BLaER1 treated with 17β-estradiol and CSF1 and Interleukin-3, amounts not matched to agents 10 nM and 100 nM (cell line): ENCODE results near the gene HSD17B8.

Source experiments
- H3K27ac ChIP-seq, 11 experiments: shearing (Covaris generic); formaldehyde crosslinking; 2 replicates each; pipeline ENCODE4 v1.8.1; 2022
- H3K27me3 ChIP-seq, 11 experiments: shearing (Covaris generic); formaldehyde crosslinking; 2 replicates each; pipeline ENCODE4 v1.8.1; 2022
- H3K36me3 ChIP-seq, 11 experiments: shearing (Covaris generic); formaldehyde crosslinking; 2 replicates each; pipeline ENCODE4 v1.8.1; 2022
- H3K4me1 ChIP-seq, 10 experiments: shearing (Covaris generic); formaldehyde crosslinking; 2 replicates each; pipeline ENCODE4 v1.8.1; 2022
- H3K4me2 ChIP-seq, 11 experiments: shearing (Covaris generic); formaldehyde crosslinking; 2 replicates each; pipeline ENCODE4 v1.8.1; 2022
- H3K4me3 ChIP-seq, 10 experiments: shearing (Covaris generic); formaldehyde crosslinking; 2 replicates each; pipeline ENCODE4 v1.8.1; 2022
- H3K9ac ChIP-seq, 11 experiments: shearing (Covaris generic); formaldehyde crosslinking; 2 replicates each; pipeline ENCODE4 v1.8.1; 2022
- H3K9me3 ChIP-seq, 11 experiments: shearing (Covaris generic); formaldehyde crosslinking; replicated peaks in 1 of 11; 2 replicates each; pipeline ENCODE4 v1.8.1; 2022
- H4K20me1 ChIP-seq, 11 experiments: shearing (Covaris generic); formaldehyde crosslinking; 2 replicates each; pipeline ENCODE4 v1.8.1; 2022
- Cebpa-rat ChIP-seq, 11 experiments: shearing (Covaris generic); IDR thresholded peaks; 2 replicates each; pipeline ENCODE4 v1.8.1; 2022

HSD17B8 gene

DNA sequence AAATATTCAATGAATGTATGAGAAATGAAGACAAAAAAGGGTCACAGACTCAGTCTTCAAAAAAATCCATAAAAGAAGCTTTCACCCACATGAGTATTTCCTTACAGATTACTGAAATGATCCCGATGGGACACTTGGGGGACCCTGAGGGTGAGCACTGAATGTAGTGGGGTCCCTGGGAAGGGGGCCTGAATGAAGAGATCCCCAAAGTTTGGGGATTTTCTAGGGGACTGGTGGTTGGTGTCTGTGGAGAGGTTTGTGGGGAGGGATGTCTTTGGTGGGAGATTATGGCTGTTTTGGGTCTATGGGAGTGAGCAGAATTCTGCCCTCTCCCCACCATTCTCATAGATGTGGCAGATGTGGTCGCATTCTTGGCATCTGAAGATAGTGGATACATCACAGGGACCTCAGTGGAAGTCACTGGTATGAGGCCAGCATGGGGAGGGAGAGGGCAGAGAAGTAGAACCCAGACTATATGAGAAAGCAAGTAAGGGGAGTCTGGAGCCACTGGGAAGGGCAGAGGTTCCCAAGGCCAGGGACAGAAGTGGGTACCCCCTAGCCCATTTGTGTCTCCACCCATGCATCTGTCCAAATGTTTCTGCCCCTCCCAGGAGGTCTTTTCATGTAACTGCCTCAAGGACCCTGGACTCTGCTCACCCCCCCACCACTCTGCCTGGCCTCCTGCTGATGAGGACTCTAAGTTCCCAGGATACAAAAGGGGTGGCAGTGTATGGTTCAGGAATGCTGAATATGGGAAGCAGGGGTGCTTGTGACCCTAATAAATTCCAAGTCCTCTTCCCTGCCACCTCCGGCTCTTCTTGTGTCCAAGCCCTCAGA is 1.8 kb downstream of the HSD17B8 start:
- no peak overlapping the region for H3K9ac ChIP-seq
- no peak overlapping the region for H3K27ac ChIP-seq
- peaks cover 30 to 45% (median 39%) of the 10 kb centered on the region in 11 experiments for H3K36me3 ChIP-seq

DNA sequence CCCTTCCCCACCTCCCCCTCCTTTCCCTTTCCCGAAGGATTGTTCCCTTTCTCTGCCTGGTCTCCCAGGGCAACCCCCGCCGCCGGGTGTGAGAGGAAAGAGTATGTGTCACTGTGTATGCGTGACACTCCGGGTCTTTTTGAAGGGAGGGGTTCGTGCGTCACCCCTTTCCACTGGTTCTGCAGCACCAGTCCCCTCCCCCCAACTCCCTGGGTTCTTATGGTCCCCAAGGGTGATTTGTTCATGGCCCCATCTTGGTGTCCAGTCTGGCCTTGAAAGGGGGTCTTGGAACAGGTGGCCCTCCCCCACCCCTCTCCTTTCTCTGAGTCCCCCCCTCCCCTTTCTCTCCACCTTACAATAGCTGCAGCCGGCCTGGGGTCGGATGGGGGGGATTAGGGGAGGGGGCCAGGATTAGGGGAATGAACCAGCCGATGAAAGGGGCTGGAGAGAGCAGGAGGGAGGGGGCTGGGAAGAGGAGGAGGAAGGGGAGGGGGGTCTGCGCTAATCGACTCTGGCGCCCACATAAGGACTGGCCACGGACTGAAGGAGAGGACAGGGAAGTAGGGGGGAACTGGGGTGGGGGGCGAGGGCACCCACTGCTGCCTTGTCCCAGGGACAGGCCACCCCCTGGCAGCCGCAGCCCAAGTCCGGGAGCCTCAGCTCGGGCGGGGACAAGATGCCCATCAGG is 2.6 kb downstream of the HSD17B8 start:
- no peak for TF ChIP-seq Cebpa-rat (IDR thresholded peaks at IDR 0.05)
- Histone ChIP-seq H3K27ac (peak overlapping the region in 8 of 11 experiments; percentile 78 to 91 (median 86); a peak in 10 of 22 replicates), H3K4me1 (peaks cover 44 to 59% (median 50%) of the 10 kb centered on the region in 10 experiments)

More for the DNA sequence above, 1.8 kb downstream of the HSD17B8 start:
- no peak overlapping the region for H3K4me3 ChIP-seq
- H3K4me1 ChIP-seq: peaks cover 52 to 66% (median 57%) of the 10 kb centered on the region in 10 experiments
- TF ChIP-seq Cebpa-rat (IDR thresholded peaks at IDR 0.05): no peak
- peaks cover 0 to 23% (median 10%) of the 10 kb centered on the region in 11 experiments; a peak in 11 of 22 replicates for H3K27me3 ChIP-seq
- no peaks in the 10 kb centered on the region for H3K9me3 ChIP-seq
- peak overlapping the region in 3 of 11 experiments; percentile 96 to 100 (median 100); a peak in 5 of 22 replicates for H3K4me2 ChIP-seq
- peaks cover 0 to 35% (median 6%) of the 10 kb centered on the region in 11 experiments; a peak in 8 of 22 replicates for H4K20me1 ChIP-seq

DNA sequence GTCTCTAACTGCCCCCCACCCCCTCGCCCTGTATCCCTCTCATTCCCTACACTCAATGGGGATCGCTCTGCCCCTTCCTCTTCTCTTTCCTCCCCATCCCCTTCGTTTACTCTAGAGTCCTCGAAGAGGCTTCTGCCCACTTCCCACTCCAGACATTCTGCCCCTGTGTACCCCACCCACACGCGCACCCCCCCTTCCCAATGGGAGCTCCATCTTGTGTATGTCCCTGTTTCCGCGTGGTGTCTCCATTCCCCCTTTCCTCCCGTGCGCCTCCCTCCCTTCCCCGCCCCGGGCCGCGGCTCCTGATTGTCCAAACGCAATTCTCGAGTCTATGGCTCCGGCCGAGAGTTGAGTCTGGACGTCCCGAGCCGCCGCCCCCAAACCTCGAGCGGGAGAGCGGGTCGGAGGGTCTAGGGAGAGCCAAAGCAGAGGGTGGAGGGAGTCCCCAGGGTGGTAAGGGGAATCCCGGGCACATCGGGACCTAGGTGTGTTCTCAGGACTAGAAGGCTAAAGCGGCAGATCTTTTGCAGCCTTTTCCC is 3.2 kb downstream of the HSD17B8 start:
- peak overlapping the region; percentile 78 to 91 (median 87) for H3K27ac ChIP-seq
- H3K4me2 ChIP-seq: peak overlapping the region; percentile 80 to 100 (median 97)
- H3K4me1 ChIP-seq: peaks cover 43 to 59% (median 50%) of the 10 kb centered on the region in 10 experiments
- H4K20me1 ChIP-seq: peaks cover 0 to 26% (median 6%) of the 10 kb centered on the region in 11 experiments; a peak in 7 of 22 replicates
- TF ChIP-seq Cebpa-rat (IDR thresholded peaks at IDR 0.05): no peak
- H3K9ac ChIP-seq: peak overlapping the region; percentile 77 to 96 (median 91)
- peaks cover 8 to 36% (median 22%) of the 10 kb centered on the region in 11 experiments for H3K27me3 ChIP-seq
- peak overlapping the region; percentile 64 to 96 (median 88) for H3K4me3 ChIP-seq
- H3K9me3 ChIP-seq: no peaks in the 10 kb centered on the region
- peaks cover 22 to 44% (median 34%) of the 10 kb centered on the region in 11 experiments for H3K36me3 ChIP-seq

More for the DNA sequence above, 2.6 kb downstream of the HSD17B8 start:
- peaks cover 1 to 30% (median 16%) of the 10 kb centered on the region in 11 experiments; a peak in 20 of 22 replicates for H3K27me3 ChIP-seq
- H4K20me1 ChIP-seq: peaks cover 0 to 27% (median 6%) of the 10 kb centered on the region in 11 experiments; a peak in 8 of 22 replicates
- peak overlapping the region; percentile 80 to 100 (median 97) for H3K4me2 ChIP-seq
- H3K9ac ChIP-seq: peak overlapping the region; percentile 77 to 96 (median 91)
- H3K36me3 ChIP-seq: peaks cover 29 to 46% (median 38%) of the 10 kb centered on the region in 11 experiments
- peak overlapping the region; percentile 64 to 96 (median 88) for H3K4me3 ChIP-seq
- no peaks in the 10 kb centered on the region for H3K9me3 ChIP-seq

DNA sequence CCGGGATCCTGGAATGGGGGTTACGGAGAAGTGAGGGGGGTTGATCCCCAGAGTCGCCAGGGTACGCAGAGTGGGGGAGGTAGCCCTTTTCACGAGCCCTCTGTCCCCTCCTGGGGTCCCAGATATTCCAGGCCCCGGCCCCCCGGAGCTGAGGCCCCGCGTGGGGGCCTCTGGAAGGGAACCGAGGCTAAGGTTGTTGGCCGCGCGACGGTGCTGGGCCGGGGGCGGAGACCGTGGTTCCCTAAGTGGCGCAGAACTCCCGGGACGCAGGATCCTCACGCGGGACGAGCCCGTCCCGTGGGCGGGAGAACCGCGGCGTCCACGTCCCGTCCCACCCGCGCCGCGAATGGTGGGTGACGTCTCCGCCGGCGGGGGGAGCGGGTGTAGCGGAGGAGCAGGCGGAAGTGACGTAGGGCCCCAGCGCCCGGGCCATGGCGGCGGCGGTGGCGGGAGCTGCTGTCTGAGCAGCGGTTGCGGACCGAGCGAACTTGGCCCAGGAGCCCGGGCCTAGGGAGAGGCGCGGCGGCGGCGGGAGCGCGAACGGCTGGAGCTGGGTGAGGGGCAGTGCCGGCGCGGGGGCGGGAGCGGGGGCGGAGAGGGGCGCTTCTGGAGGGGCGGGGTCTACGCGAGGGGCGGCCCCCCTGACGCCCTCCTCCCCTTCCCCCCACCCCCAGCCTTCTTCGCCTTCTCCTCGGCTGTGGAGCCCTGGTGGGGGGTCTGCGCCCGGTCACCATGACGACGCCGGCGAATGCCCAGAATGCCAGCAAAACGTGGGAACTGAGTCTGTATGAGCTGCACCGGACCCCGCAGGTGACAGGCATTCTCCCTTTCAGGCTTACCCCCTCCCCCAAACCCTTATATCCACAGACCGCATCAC is 3.9 kb downstream of the HSD17B8 start, which contains the start of gene RING1:
Gene RING1, plus strand, starts transcription at position 410 of the 877 bp plus-strand sequence. Its CDS starts 323 bp downstream, at position 733.
- peaks cover 44 to 61% (median 51%) of the 10 kb centered on the region in 10 experiments for H3K4me1 ChIP-seq
- peaks cover 0 to 24% (median 6%) of the 10 kb centered on the region in 11 experiments; a peak in 7 of 22 replicates for H4K20me1 ChIP-seq
- H3K9me3 ChIP-seq: no peaks in the 10 kb centered on the region
- peak within 1 kb of the TSS; percentile 77 to 96 (median 91) for H3K9ac ChIP-seq
- peak within 1 kb of the TSS; percentile 78 to 91 (median 87) for H3K27ac ChIP-seq
- H3K27me3 ChIP-seq: peaks cover 15 to 43% (median 29%) of the 10 kb centered on the region in 11 experiments
- no peak for TF ChIP-seq Cebpa-rat (IDR thresholded peaks at IDR 0.05)
- H3K4me3 ChIP-seq: peak within 1 kb of the TSS; percentile 64 to 96 (median 88)
- peaks cover 15 to 37% (median 27%) of the 10 kb centered on the region in 11 experiments for H3K36me3 ChIP-seq
- H3K4me2 ChIP-seq: peak within 1 kb of the TSS; percentile 93 to 100 (median 98)

DNA sequence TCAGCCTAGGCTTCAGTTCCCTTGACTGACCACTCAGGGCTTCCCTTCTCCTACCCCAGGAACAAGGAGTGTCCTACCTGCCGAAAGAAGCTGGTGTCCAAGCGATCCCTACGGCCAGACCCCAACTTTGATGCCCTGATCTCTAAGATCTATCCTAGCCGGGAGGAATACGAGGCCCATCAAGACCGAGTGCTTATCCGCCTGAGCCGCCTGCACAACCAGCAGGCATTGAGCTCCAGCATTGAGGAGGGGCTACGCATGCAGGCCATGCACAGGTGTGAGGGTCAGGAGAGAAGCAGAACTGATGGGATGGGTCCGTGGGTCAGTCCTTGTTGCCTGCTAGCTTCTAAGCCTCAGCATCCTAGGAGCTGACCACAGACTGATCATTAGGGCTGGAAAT is 5.4 kb downstream of the HSD17B8 start:
- peaks cover 40 to 56% (median 46%) of the 10 kb centered on the region in 10 experiments for H3K4me1 ChIP-seq
- H4K20me1 ChIP-seq: peaks cover 0 to 15% (median 0%) of the 10 kb centered on the region in 11 experiments; a peak in 2 of 22 replicates
- peaks cover 10 to 29% (median 19%) of the 10 kb centered on the region in 11 experiments; a peak in 17 of 22 replicates for H3K36me3 ChIP-seq
- H3K27ac ChIP-seq: no peak overlapping the region
- no peak for TF ChIP-seq Cebpa-rat (IDR thresholded peaks at IDR 0.05)
- no peak overlapping the region for H3K4me3 ChIP-seq
- peak overlapping the region in 3 of 11 experiments; percentile 92 to 98 (median 95); a peak in 1 of 22 replicates for H3K4me2 ChIP-seq
- H3K27me3 ChIP-seq: peaks cover 23 to 56% (median 44%) of the 10 kb centered on the region in 11 experiments
- H3K9ac ChIP-seq: peak overlapping the region in 2 of 11 experiments; percentile 9 to 29; a peak in 3 of 22 replicates
- no peaks in the 10 kb centered on the region for H3K9me3 ChIP-seq

DNA sequence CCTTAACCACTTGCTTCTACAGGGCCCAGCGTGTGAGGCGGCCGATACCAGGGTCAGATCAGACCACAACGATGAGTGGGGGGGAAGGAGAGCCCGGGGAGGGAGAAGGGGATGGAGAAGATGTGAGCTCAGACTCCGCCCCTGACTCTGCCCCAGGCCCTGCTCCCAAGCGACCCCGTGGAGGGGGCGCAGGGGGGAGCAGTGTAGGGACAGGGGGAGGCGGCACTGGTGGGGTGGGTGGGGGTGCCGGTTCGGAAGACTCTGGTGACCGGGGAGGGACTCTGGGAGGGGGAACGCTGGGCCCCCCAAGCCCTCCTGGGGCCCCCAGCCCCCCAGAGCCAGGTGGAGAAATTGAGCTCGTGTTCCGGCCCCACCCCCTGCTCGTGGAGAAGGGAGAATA is 6.7 kb downstream of the HSD17B8 start:
- no peak overlapping the region for H3K9ac ChIP-seq
- H3K27me3 ChIP-seq: peaks cover 23 to 52% (median 46%) of the 10 kb centered on the region in 11 experiments
- TF ChIP-seq Cebpa-rat (IDR thresholded peaks at IDR 0.05): no peak

DNA sequence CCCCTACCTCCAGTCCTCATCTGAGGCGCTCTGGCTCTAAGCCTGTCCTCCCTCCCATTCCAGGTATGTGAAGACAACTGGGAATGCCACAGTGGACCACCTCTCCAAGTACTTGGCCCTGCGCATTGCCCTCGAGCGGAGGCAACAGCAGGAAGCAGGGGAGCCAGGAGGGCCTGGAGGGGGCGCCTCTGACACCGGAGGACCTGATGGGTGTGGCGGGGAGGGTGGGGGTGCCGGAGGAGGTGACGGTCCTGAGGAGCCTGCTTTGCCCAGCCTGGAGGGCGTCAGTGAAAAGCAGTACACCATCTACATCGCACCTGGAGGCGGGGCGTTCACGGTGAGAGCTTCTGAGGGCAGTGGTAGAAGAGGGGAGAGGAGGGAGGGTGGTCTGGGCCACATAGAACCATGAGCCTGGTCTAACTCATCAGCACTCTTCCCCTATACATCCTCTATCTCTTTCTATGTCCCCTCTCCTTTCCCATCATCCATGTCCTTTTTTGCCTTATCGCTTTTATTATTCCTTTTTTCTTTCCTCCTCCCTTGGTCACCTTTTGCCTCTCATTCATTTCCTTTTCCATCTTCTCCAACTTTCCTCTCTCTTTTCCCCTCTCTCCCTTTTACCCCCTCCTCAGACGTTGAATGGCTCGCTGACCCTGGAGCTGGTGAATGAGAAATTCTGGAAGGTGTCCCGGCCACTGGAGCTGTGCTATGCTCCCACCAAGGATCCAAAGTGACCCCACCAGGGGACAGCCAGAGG is 7.4 kb downstream of the HSD17B8 start:
- H3K4me3 ChIP-seq: no peak overlapping the region
- H3K9ac ChIP-seq: no peak overlapping the region
- no peak for TF ChIP-seq Cebpa-rat (IDR thresholded peaks at IDR 0.05)
- peaks cover 10 to 29% (median 19%) of the 10 kb centered on the region in 11 experiments; a peak in 17 of 22 replicates for H3K36me3 ChIP-seq
- H3K27ac ChIP-seq: no peak overlapping the region
- H4K20me1 ChIP-seq: peaks cover 0 to 15% (median 0%) of the 10 kb centered on the region in 11 experiments; a peak in 2 of 22 replicates
- H3K27me3 ChIP-seq: peaks cover 23 to 45% (median 39%) of the 10 kb centered on the region in 11 experiments
- H3K9me3 ChIP-seq: no peaks in the 10 kb centered on the region
- peaks cover 32 to 47% (median 38%) of the 10 kb centered on the region in 10 experiments for H3K4me1 ChIP-seq
- peak overlapping the region; percentile 88 to 100 (median 98); a peak in 17 of 22 replicates for H3K4me2 ChIP-seq

More for the DNA sequence above, 6.7 kb downstream of the HSD17B8 start:
- peaks cover 10 to 29% (median 19%) of the 10 kb centered on the region in 11 experiments; a peak in 17 of 22 replicates for H3K36me3 ChIP-seq
- no peaks in the 10 kb centered on the region for H3K9me3 ChIP-seq
- H3K4me1 ChIP-seq: peaks cover 32 to 47% (median 38%) of the 10 kb centered on the region in 10 experiments
- H3K27ac ChIP-seq: no peak overlapping the region
- peaks cover 0 to 15% (median 0%) of the 10 kb centered on the region in 11 experiments; a peak in 2 of 22 replicates for H4K20me1 ChIP-seq
- H3K4me2 ChIP-seq: no peak overlapping the region
- H3K4me3 ChIP-seq: no peak overlapping the region
